Mesenchymal stem cell (in vitro differentiated cells and primary cell): ENCODE measurements around the gene SLC30A1.

Experiments
- DNase-seq: peaks from one replicate; pipeline ENCODE4 v3.0.0-alpha.2; 2013
- H2AFZ ChIP-seq: one replicate; pipeline ENCODE4 v1.6.1; 2013; ENCODE audit warnings: low read depth, mild to moderate bottlenecking, control low read depth, inconsistent platforms, low read length, moderate library complexity
- H2AK5ac ChIP-seq: 2 replicates; pipeline ENCODE4 v1.6.1; 2013; ENCODE audit warnings: low read length, moderate library complexity, mild to moderate bottlenecking, inconsistent platforms; ENCODE audit not compliant: severe bottlenecking
- H2BK120ac ChIP-seq: one replicate; pipeline ENCODE4 v1.6.1; 2013; ENCODE audit warnings: low read depth, mild to moderate bottlenecking, inconsistent platforms, low read length, moderate library complexity
- H2BK12ac ChIP-seq, 2 experiments: one replicate each; pipeline ENCODE4 v1.6.1; 2013; ENCODE audit warnings: inconsistent platforms in 2 of 2, low read length in 2 of 2, mild to moderate bottlenecking in 2 of 2, moderate library complexity in 2 of 2, control low read depth in 1 of 2
- H2BK15ac ChIP-seq: one replicate; pipeline ENCODE4 v1.6.1; 2013; ENCODE audit warnings: mild to moderate bottlenecking, low read depth, inconsistent platforms; ENCODE audit not compliant: poor library complexity, severe bottlenecking
- H2BK5ac ChIP-seq: 2 replicates; pipeline ENCODE4 v1.6.1; 2013; ENCODE audit warnings: low read depth, mild to moderate bottlenecking, low read length, control low read depth, inconsistent platforms; ENCODE audit not compliant: poor library complexity, severe bottlenecking
- H3K14ac ChIP-seq, 2 experiments: one replicate each; pipeline ENCODE4 v1.6.1; 2013; ENCODE audit warnings: inconsistent platforms in 2 of 2, low read length in 2 of 2, control low read depth in 1 of 2, mild to moderate bottlenecking in 1 of 2, moderate library complexity in 1 of 2
- H3K18ac ChIP-seq, 2 experiments: one replicate each; pipeline ENCODE4 v1.6.1; 2013; ENCODE audit warnings: inconsistent platforms in 2 of 2, low read length in 2 of 2, control low read depth in 1 of 2, low read depth in 1 of 2, mild to moderate bottlenecking in 1 of 2
- H3K23ac ChIP-seq, 2 experiments: one replicate each; pipeline ENCODE4 v1.6.1; 2013; ENCODE audit warnings: inconsistent platforms in 2 of 2, low read length in 2 of 2, mild to moderate bottlenecking in 2 of 2, moderate library complexity in 2 of 2, control low read depth in 1 of 2
- H3K27ac ChIP-seq: 2 replicates; pipeline ENCODE4 v1.5.1; 2013; ENCODE audit warnings: mild to moderate bottlenecking, moderate library complexity, low read length, control low read depth, inconsistent platforms; ENCODE audit not compliant: poor library complexity, severe bottlenecking
- H3K27me3 ChIP-seq, 2 experiments: 2 replicates each; pipeline versions ENCODE4 v1.6.1 to v1.7.0; 2013; ENCODE audit warnings: low read length in 2 of 2, mild to moderate bottlenecking in 2 of 2, moderate library complexity in 2 of 2, control low read depth in 1 of 2, inconsistent platforms in 1 of 2; ENCODE audit not compliant: control insufficient read depth in 1 of 2, insufficient read depth in 1 of 2
- H3K36me3 ChIP-seq, 2 experiments: 2 replicates each; pipeline versions ENCODE4 v1.6.1 to v1.7.0; 2013; ENCODE audit warnings: low read length in 2 of 2, control low read depth in 1 of 2, inconsistent platforms in 1 of 2, low read depth in 1 of 2, mild to moderate bottlenecking in 1 of 2; ENCODE audit not compliant: insufficient read depth in 2 of 2, control insufficient read depth in 1 of 2
- H3K4ac ChIP-seq, 2 experiments: one replicate each; pipeline ENCODE4 v1.6.1; 2013; ENCODE audit warnings: inconsistent platforms in 2 of 2, low read length in 2 of 2, mild to moderate bottlenecking in 2 of 2, moderate library complexity in 2 of 2, control low read depth in 1 of 2, low read depth in 1 of 2
- H3K4me1 ChIP-seq: 2 replicates; pipeline ENCODE4 v1.6.1; 2013; ENCODE audit warnings: low read depth, low read length, control low read depth; ENCODE audit not compliant: control insufficient read depth, insufficient read depth
- H3K4me2 ChIP-seq: 2 replicates; pipeline ENCODE4 v1.6.1; 2013; ENCODE audit warnings: low read length, mild to moderate bottlenecking, inconsistent platforms; ENCODE audit not compliant: poor library complexity, severe bottlenecking
- H3K4me3 ChIP-seq, 2 experiments: 2 replicates each; pipeline versions ENCODE4 v1.5.1 to v1.7.0; 2013; ENCODE audit warnings: low read length in 2 of 2, mild to moderate bottlenecking in 2 of 2, control low read depth in 1 of 2, low read depth in 1 of 2; ENCODE audit not compliant: insufficient read depth in 1 of 2
- H3K79me1 ChIP-seq: replicated peaks from 2 replicates; pipeline ENCODE4 v1.6.1; 2013; ENCODE audit warnings: mild to moderate bottlenecking, control low read depth, low read length, inconsistent platforms; ENCODE audit not compliant: poor library complexity, severe bottlenecking
- H3K9ac ChIP-seq: 2 replicates; pipeline ENCODE4 v1.7.0; 2013; ENCODE audit warnings: mild to moderate bottlenecking, low read length, moderate library complexity
- H3K9me3 ChIP-seq: 2 replicates; pipeline ENCODE4 v1.7.0; 2013; ENCODE audit warnings: mild to moderate bottlenecking, low read length; ENCODE audit not compliant: control insufficient read depth
- H4K8ac ChIP-seq: one replicate; pipeline ENCODE4 v1.6.1; 2013; ENCODE audit warnings: inconsistent platforms, mild to moderate bottlenecking, low read length, moderate library complexity
- H4K91ac ChIP-seq: one replicate; pipeline ENCODE4 v1.6.1; 2013; ENCODE audit warnings: mild to moderate bottlenecking, low read length, inconsistent platforms
- WGBS: methylation state at CpG from one replicate; pipeline ENCODE4 v1.1.7; 2013; ENCODE audit warnings: mixed read lengths; 5-methylcytosine and 5-hydroxymethylcytosine counted together

SLC30A1 gene

DNA sequence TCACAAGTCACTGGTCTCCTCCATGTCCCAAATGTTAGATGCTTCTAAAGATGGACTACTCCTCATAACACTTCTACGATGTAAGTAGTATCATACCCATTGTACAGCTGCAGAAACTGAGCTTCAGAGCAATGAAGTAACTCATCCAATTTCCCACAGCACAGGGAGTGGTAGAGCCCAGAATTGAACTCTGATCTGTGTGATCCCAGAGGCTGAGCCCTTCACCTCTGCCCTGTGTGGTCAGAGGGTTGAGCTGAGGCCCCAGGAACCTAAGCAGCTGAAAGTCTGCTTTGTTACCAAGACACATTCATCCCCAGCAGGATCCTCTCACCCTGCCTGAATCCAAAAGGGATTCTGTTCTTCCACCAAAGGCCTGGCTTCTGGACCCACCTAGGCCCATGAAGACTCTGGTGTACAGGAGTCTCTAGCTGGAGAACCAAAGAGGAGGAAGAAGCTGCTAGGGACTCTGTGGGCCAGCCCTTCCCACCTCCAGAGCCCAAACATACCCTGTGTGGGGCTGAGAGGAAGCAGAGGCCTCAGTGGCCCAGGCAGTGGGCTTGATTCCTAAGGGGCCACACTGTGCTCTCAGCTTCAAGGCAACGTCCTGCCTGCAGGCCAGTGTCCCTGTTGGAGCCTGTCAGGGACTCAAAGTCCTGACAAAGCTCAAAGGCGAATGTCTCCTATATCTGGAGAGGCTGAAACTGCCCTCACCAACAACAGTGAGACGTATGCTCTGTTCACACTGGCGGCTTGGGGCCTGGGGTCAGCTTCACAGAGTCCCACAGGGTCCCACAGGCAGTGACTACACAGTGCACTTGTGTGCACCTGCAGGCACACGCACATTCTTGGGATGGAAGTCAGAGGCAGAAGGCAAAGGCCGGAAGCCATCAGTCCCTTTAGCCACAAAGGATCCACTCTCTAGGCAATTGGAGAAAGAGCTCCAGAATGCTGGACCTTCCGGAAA lies 40.4 kb upstream of the SLC30A1 start:
- H3K4me2 ChIP-seq, result no peak overlapping the region
- no peak overlapping the region for H3K4ac ChIP-seq
- no peak overlapping the region for H4K91ac ChIP-seq
- no peaks in the 10 kb centered on the region for H3K27me3 ChIP-seq
- no peak overlapping the region for H2AK5ac ChIP-seq
- H4K8ac ChIP-seq, result no peak overlapping the region
- no peak for DNase-seq
- H3K4me1 ChIP-seq, result peaks cover 6% of the 10 kb centered on the region
- no peak overlapping the region for H2BK120ac ChIP-seq
- H3K9ac ChIP-seq, result no peak overlapping the region
- no peak overlapping the region for H3K27ac ChIP-seq
- H3K9me3 ChIP-seq, result no peaks in the 10 kb centered on the region
- no peaks in the 10 kb centered on the region for H3K36me3 ChIP-seq
- 78% methylated on average over 8 of the region's 8 CpGs for WGBS
- H2AFZ ChIP-seq, result no peak overlapping the region
- no peak overlapping the region for H2BK15ac ChIP-seq
- no peak overlapping the region for H2BK5ac ChIP-seq
- H3K18ac ChIP-seq, result no peak overlapping the region
- H3K79me1 ChIP-seq, result no peaks in the 10 kb centered on the region
- H2BK12ac ChIP-seq, result no peak overlapping the region
- H3K14ac ChIP-seq, result no peak overlapping the region
- no peak overlapping the region for H3K4me3 ChIP-seq
- no peak overlapping the region for H3K23ac ChIP-seq

GRCh38 chr1:211616965-211617297 lies 38.0 kb upstream of the SLC30A1 start:
- H3K18ac ChIP-seq, result no peak overlapping the region
- no peak overlapping the region for H3K23ac ChIP-seq
- no peak overlapping the region for H3K4me2 ChIP-seq
- H4K91ac ChIP-seq, result no peak overlapping the region
- DNase-seq, result no peak
- H3K4me1 ChIP-seq, result peaks cover 12% of the 10 kb centered on the region
- H2BK120ac ChIP-seq, result no peak overlapping the region
- H2BK15ac ChIP-seq, result no peak overlapping the region
- peak overlapping the region in 1 of 2 experiments; percentile 44 for H3K14ac ChIP-seq
- no peaks in the 10 kb centered on the region for H3K79me1 ChIP-seq
- H4K8ac ChIP-seq, result peak overlapping the region; percentile 88
- 94% methylated on average over 5 of the region's 5 CpGs for WGBS
- no peak overlapping the region for H2AFZ ChIP-seq
- H2AK5ac ChIP-seq, result no peak overlapping the region
- no peaks in the 10 kb centered on the region for H3K9me3 ChIP-seq
- no peak overlapping the region for H3K27ac ChIP-seq
- no peaks in the 10 kb centered on the region for H3K27me3 ChIP-seq
- no peak overlapping the region for H3K4me3 ChIP-seq
- no peak overlapping the region for H2BK5ac ChIP-seq
- peak overlapping the region; percentile 1 for H3K9ac ChIP-seq
- H2BK12ac ChIP-seq, result peak overlapping the region in 1 of 2 experiments; percentile 61
- H3K4ac ChIP-seq, result no peak overlapping the region
- no peaks in the 10 kb centered on the region for H3K36me3 ChIP-seq

- H4K91ac ChIP-seq, result no peak overlapping the region
- no peak overlapping the region for H2BK120ac ChIP-seq
- no peak overlapping the region for H3K4ac ChIP-seq
- peak overlapping the region; percentile 49 to 61 for H2BK12ac ChIP-seq
- no peak overlapping the region for H3K27ac ChIP-seq
- peaks cover 10% of the 10 kb centered on the region for H3K4me1 ChIP-seq
- WGBS, result 83% methylated on average over 13 of the region's 13 CpGs
- DNase-seq, result no peak
- H3K4me2 ChIP-seq, result no peak overlapping the region
- no peak overlapping the region for H3K4me3 ChIP-seq
- H3K18ac ChIP-seq, result peak overlapping the region in 1 of 2 experiments; percentile 18
- H2BK5ac ChIP-seq, result no peak overlapping the region
- H2AFZ ChIP-seq, result no peak overlapping the region
- H2BK15ac ChIP-seq, result no peak overlapping the region
- H3K9me3 ChIP-seq, result no peaks in the 10 kb centered on the region
- no peaks in the 10 kb centered on the region for H3K36me3 ChIP-seq
- H3K9ac ChIP-seq, result peak overlapping the region; percentile 1
- peak overlapping the region; percentile 88 for H4K8ac ChIP-seq
- no peaks in the 10 kb centered on the region for H3K27me3 ChIP-seq
- H3K14ac ChIP-seq, result peak overlapping the region in 1 of 2 experiments; percentile 44
- no peaks in the 10 kb centered on the region for H3K79me1 ChIP-seq
- H2AK5ac ChIP-seq, result no peak overlapping the region
- no peak overlapping the region for H3K23ac ChIP-seq
Observed at GRCh38 chr1:211616231-211616964, 37.4 kb upstream of the SLC30A1 start.

- 96% methylated on average over 11 of the region's 11 CpGs for WGBS
- no peak overlapping the region for H3K18ac ChIP-seq
- H3K27ac ChIP-seq, result no peak overlapping the region
- H2BK12ac ChIP-seq, result peak overlapping the region in 1 of 2 experiments; percentile 94
- H3K23ac ChIP-seq, result no peak overlapping the region
- H3K4me1 ChIP-seq, result peaks cover 11% of the 10 kb centered on the region
- no peak overlapping the region for H3K4me2 ChIP-seq
- H2BK5ac ChIP-seq, result no peak overlapping the region
- no peak overlapping the region for H2BK120ac ChIP-seq
- H2BK15ac ChIP-seq, result no peak overlapping the region
- no peak overlapping the region for H3K9ac ChIP-seq
- H4K8ac ChIP-seq, result no peak overlapping the region
- H3K4me3 ChIP-seq, result no peak overlapping the region
- no peak for DNase-seq
- no peaks in the 10 kb centered on the region for H3K9me3 ChIP-seq
- peak overlapping the region; percentile 73 for H4K91ac ChIP-seq
- no peak overlapping the region for H2AK5ac ChIP-seq
- H3K36me3 ChIP-seq, result no peaks in the 10 kb centered on the region
- H3K4ac ChIP-seq, result no peak overlapping the region
- no peaks in the 10 kb centered on the region for H3K27me3 ChIP-seq
- H3K14ac ChIP-seq, result peak overlapping the region in 1 of 2 experiments; percentile 10
- no peak overlapping the region for H2AFZ ChIP-seq
- H3K79me1 ChIP-seq, result no peaks in the 10 kb centered on the region
Observed at GRCh38 chr1:211614615-211615014, 35.7 kb upstream of the SLC30A1 start.
